Measurements from ENCODE around the gene GIPC3.
A peak's percentile ranks its signal among the peaks of the same experiment; 100 is the strongest.

GIPC3 gene

GRCh38 chr19:3585301-3586126 is at the start of gene GIPC3:
Gene GIPC3 (plus strand): TSS chr19:3585478. CDS start chr19:3585598, 120 bp downstream.
- no peak for DNase-seq (ENCODE audit: low read depth, low spot score)

- DNase-seq (ENCODE audit: low read depth, low spot score) = no peak
Observed at GRCh38 chr19:3535563-3535965, 49.7 kb upstream of the GIPC3 start.

GRCh38 chr19:3535981-3536380 is 49.3 kb upstream of the GIPC3 start:
- no peak for DNase-seq (ENCODE audit: low read depth, low spot score)

- no peak for DNase-seq (ENCODE audit: low read depth, low spot score)
Observed at GRCh38 chr19:3536429-3537100, 48.7 kb upstream of the GIPC3 start.

- no peak for DNase-seq (ENCODE audit: low read depth, low spot score)
Observed at GRCh38 chr19:3537101-3537437, 48.2 kb upstream of the GIPC3 start.

GRCh38 chr19:3537438-3538240 is 47.6 kb upstream of the GIPC3 start:
- no peak for DNase-seq (ENCODE audit: low read depth, low spot score)

GRCh38 chr19:3538258-3538929 is 46.9 kb upstream of the GIPC3 start:
- DNase-seq (ENCODE audit: low read depth, low spot score) = no peak

- DNase-seq (ENCODE audit: low read depth, low spot score) = no peak
Observed at GRCh38 chr19:3538965-3539755, 46.1 kb upstream of the GIPC3 start, which contains the start of gene TEKTIP1. Gene TEKTIP1 (plus strand): TSS chr19:3539174. CDS start chr19:3539178, 4 bp downstream.

GRCh38 chr19:3539756-3540118 is 45.5 kb upstream of the GIPC3 start:
- no peak for DNase-seq (ENCODE audit: low read depth, low spot score)

GRCh38 chr19:3543150-3544057 is 41.9 kb upstream of the GIPC3 start:
- DNase-seq (ENCODE audit: low read depth, low spot score) = no peak

- DNase-seq (ENCODE audit: low read depth, low spot score) = no peak
Observed at GRCh38 chr19:3544058-3544376, 41.3 kb upstream of the GIPC3 start.

- peak; percentile 56 for DNase-seq (ENCODE audit: low read depth, low spot score)
Observed at GRCh38 chr19:3544742-3545668, 40.3 kb upstream of the GIPC3 start.

GRCh38 chr19:3545669-3546034 is 39.6 kb upstream of the GIPC3 start:
- DNase-seq (ENCODE audit: low read depth, low spot score) = no peak

- DNase-seq (ENCODE audit: low read depth, low spot score) = no peak
Observed at GRCh38 chr19:3546119-3546518, 39.2 kb upstream of the GIPC3 start.

- no peak for DNase-seq (ENCODE audit: low read depth, low spot score)
Observed at GRCh38 chr19:3547301-3547731, 38.0 kb upstream of the GIPC3 start.

- DNase-seq (ENCODE audit: low read depth, low spot score) = no peak
Observed at GRCh38 chr19:3547767-3548282, 37.5 kb upstream of the GIPC3 start.

- no peak for DNase-seq (ENCODE audit: low read depth, low spot score)
Observed at GRCh38 chr19:3548606-3549005, 36.7 kb upstream of the GIPC3 start.

GRCh38 chr19:3549816-3550215 is 35.5 kb upstream of the GIPC3 start:
- no peak for DNase-seq (ENCODE audit: low read depth, low spot score)

Measured in activated CD4-positive, CD25-positive, alpha-beta regulatory T cell treated with anti-CD3 and anti-CD28 coated beads, Interleukin-2, amount 50 U/mL, for 16 hours (primary cell).